K562 (cell line): Measurements from ENCODE around the gene CPTP. TPM values are rescaled to one million over a fixed set of nuclear protein-coding genes. Genes with fewer than 3 reads are reported as not detected.

Experiments
- ATAC-seq: fragments of 200-7000 bp; cut with Tn5 transposase; 3 replicates; pipeline ENCODE4 v1.9.1; 2020; ENCODE audit warnings: moderate library complexity
- BruUV-seq: library from RNA; stranded (reverse); fragments of 400-500 nt; replicated peaks from 2 replicates; lab custom pipeline; 2021; lab: Mats Ljungman, UMichigan
- CTCF ChIA-PET: fragments of 300-600 bp; formaldehyde crosslinking; extraction: SDS; loops from one replicate; lab custom pipeline; 2021; ENCODE audit warnings: low intra/inter-chr PET ratio; lab: Yijun Ruan, JAX
- POLR2A ChIA-PET: fragments of 300-600, 350-650 bp; sonication (Branson Sonifier 250); formaldehyde crosslinking; extraction: SDS; loops from one replicate; lab custom pipeline; 2021; ENCODE audit warnings: antibody characterized with exemption, inconsistent platforms; lab: Yijun Ruan, JAX
- DNase-seq, 4 experiments: peaks; one replicate each; pipeline versions ENCODE4 v3.0.0 to v3.0.0-alpha.2; 2011 to 2018; ENCODE audit warnings: low spot score in 3 of 4, mixed read lengths in 3 of 4; ENCODE audit errors: extremely low read depth in 1 of 4
- FAIRE-seq: peaks from 2 replicates; lab custom pipeline; 2011; peaks lifted over from hg19 to GRCh38; lab: Jason Lieb, UNC
- H2AFZ ChIP-seq: 2 replicates; pipeline ENCODE4 v1.6.0; 2011; ENCODE audit warnings: low read depth, low read length, control low read depth, inconsistent platforms
- H3K27ac ChIP-seq: fragments of 200-600 bp; 3 replicates; pipeline ENCODE4 v1.8.0; 2011; ENCODE audit warnings: low read depth, mild to moderate bottlenecking, control low read depth, inconsistent platforms, low read length, moderate library complexity, mixed read lengths; ENCODE audit errors: extremely low read depth
- H3K27me3 ChIP-seq, 2 experiments: fragments of 300-600 bp in 1 of 2; 2 replicates in 1 of 2; 3 replicates in 1 of 2; pipeline versions ENCODE4 v1.6.0 to v1.8.0; 2011; ENCODE audit warnings: inconsistent platforms in 2 of 2, low read length in 2 of 2, mild to moderate bottlenecking in 1 of 2, mixed read lengths in 1 of 2, moderate library complexity in 1 of 2; ENCODE audit not compliant: control insufficient read depth in 2 of 2, insufficient read depth in 2 of 2
- H3K36me3 ChIP-seq: fragments of 300-600 bp; 3 replicates; pipeline ENCODE4 v1.8.0; 2011; ENCODE audit warnings: mild to moderate bottlenecking, low read length, inconsistent platforms; ENCODE audit not compliant: control insufficient read depth, insufficient read depth
- H3K4me1 ChIP-seq, 2 experiments: fragments of 200-600 bp in 1 of 2; replicated peaks in 1 of 2; 2 replicates in 1 of 2; 3 replicates in 1 of 2; pipeline versions ENCODE4 v1.5.1 to v1.8.0; 2011; ENCODE audit warnings: inconsistent platforms in 2 of 2, low read length in 2 of 2, mild to moderate bottlenecking in 1 of 2, mixed read lengths in 1 of 2, moderate library complexity in 1 of 2; ENCODE audit not compliant: control insufficient read depth in 2 of 2, insufficient read depth in 2 of 2
- H3K4me2 ChIP-seq: 2 replicates; pipeline ENCODE4 v1.6.1; 2011; ENCODE audit warnings: low read length, control low read depth, inconsistent platforms, mixed read lengths; ENCODE audit not compliant: insufficient read depth
- H3K4me3 ChIP-seq: fragments of 200-600 bp; sonication (generic), shearing (Covaris generic); 2 replicates; pipeline ENCODE4 v1.5.1; 2016; ENCODE audit warnings: control low read depth, inconsistent platforms
- H3K79me2 ChIP-seq: fragments of 200-600 bp; 3 replicates; pipeline ENCODE4 v1.8.0; 2011; ENCODE audit warnings: low read length, inconsistent platforms; ENCODE audit not compliant: control insufficient read depth, insufficient read depth
- H3K9ac ChIP-seq, 2 experiments: 2 replicates each; pipeline versions ENCODE4 v1.6.0 to v1.6.1; 2011; ENCODE audit warnings: low read depth in 2 of 2, low read length in 2 of 2, control low read depth in 1 of 2, inconsistent platforms in 1 of 2, mild to moderate bottlenecking in 1 of 2, mixed read lengths in 1 of 2; ENCODE audit not compliant: insufficient read depth in 1 of 2
- H3K9me1 ChIP-seq: one replicate; pipeline ENCODE4 v1.6.0; 2011; ENCODE audit warnings: inconsistent platforms, mild to moderate bottlenecking, low read length, moderate library complexity; ENCODE audit not compliant: control insufficient read depth, insufficient read depth
- H3K9me3 ChIP-seq: replicated peaks from 2 replicates; pipeline ENCODE4 v1.5.1; 2011; ENCODE audit warnings: low read depth, low read length, inconsistent platforms; ENCODE audit not compliant: control insufficient read depth, insufficient read depth
- H4K20me1 ChIP-seq: replicated peaks from 2 replicates; pipeline ENCODE4 v1.6.1; 2011; ENCODE audit warnings: low read length, inconsistent platforms, mixed read lengths; ENCODE audit not compliant: control insufficient read depth, insufficient read depth
- FIP1L1 ChIP-seq: fragments of 200-400 bp; formaldehyde crosslinking; IDR thresholded peaks from 2 replicates; pipeline ENCODE4 v1.6.1; 2018; ENCODE audit warnings: mild to moderate bottlenecking, low read depth, low read length; ENCODE audit not compliant: poor library complexity, severe bottlenecking
- POLR2G ChIP-seq: fragments of 200-400 bp; formaldehyde crosslinking; IDR thresholded peaks from 2 replicates; pipeline ENCODE4 v1.6.1; 2017; ENCODE audit warnings: low read depth, mild to moderate bottlenecking, antibody characterized with exemption, low read length, moderate library complexity
- ZNF121 ChIP-seq: sonication (generic); formaldehyde crosslinking; conservative IDR thresholded peaks from 2 replicates; pipeline ENCODE4 v1.8.0; 2022; ENCODE audit warnings: missing genetic modification reagents
- WGBS: fragments of 100-300 bp; shearing (Covaris generic); methylation state at CpG from one replicate; pipeline ENCODE4 v1.1.6; 2016; ENCODE audit warnings: low coverage, mixed read lengths; ENCODE audit not compliant: insufficient coverage; ENCODE audit errors: missing lambda C conversion rate; 5-methylcytosine and 5-hydroxymethylcytosine counted together
- in situ Hi-C: fragments of 300-500 bp; cut with MboI; formaldehyde crosslinking; loops from 4 replicates; pipeline ENCODE4 v1.15.0; 2018; ENCODE audit warnings: inconsistent platforms, mixed read lengths
- intact Hi-C: fragments of 100-400 bp; cut with micrococcal nuclease; formaldehyde crosslinking; loops from 2 replicates; pipeline ENCODE4 v1.14.2; 2022
- polyA plus RNA-seq, 8 experiments: library from polyadenylated mRNA; depleted of rRNA in 4 of 8; stranded (reverse) in 5 of 8; unstranded in 3 of 8; fragments of >200 nt; fragmentation: Nextera tagmentation in 2 of 8; fragmentation: Illumina TruSeq in 1 of 8; extraction: Ambion mirVana in 2 of 8; extraction: Trizol in 1 of 8; gene quantifications; 2 replicates each; pipeline versions ENCODE4 v1.2.1 to v1.2.3, GENCODE V29; 2011 to 2014; ENCODE audit warnings: inconsistent platforms in 1 of 8, missing spikeins in 1 of 8
- total RNA-seq, 7 experiments: library from RNA; depleted of rRNA in 6 of 7; stranded (reverse); fragments of >200 nt in 6 of 7; fragmentation: Illumina TruSeq in 2 of 7; extraction: Trizol in 2 of 7; gene quantifications; 2 replicates each; pipeline versions ENCODE4 v1.2.1 to v1.2.3, GENCODE V29; 2011 to 2021; ENCODE audit warnings: low replicate concordance in 1 of 7

CPTP gene
- total and polyA plus RNA-seq, 9 of the 15 experiments (the other 6 are each of a cell fraction or from before 2014, with no cell fraction given) = 0.11 to 25.8 (median 3.5) TPM

GRCh38 chr1:1295154-1295923 lies 29.3 kb upstream of the CPTP start:
- Histone ChIP-seq H3K4me3 (no peak overlapping the region), H4K20me1 (peaks cover 19% of the 10 kb centered on the region; the same call in 1 of the 2 replicates), H2AFZ (no peak overlapping the region), H3K4me1 (peaks cover 5 to 84% of the 10 kb centered on the region in 2 experiments; a peak in 3 of 5 replicates), H3K36me3 (peaks cover 17% of the 10 kb centered on the region; the same call in 1 of the 3 replicates), H3K9me1 (peaks cover 21% of the 10 kb centered on the region), H3K9me3 (no peaks in the 10 kb centered on the region), H3K27me3 (no peaks in the 10 kb centered on the region), H3K27ac (no peak overlapping the region), H3K9ac (peak overlapping the region in 1 of 2 experiments; percentile 64; a peak in 2 of 4 replicates), H3K79me2 (no peaks in the 10 kb centered on the region), H3K4me2 (no peak overlapping the region)
- no peak for FAIRE-seq
- POLR2A ChIA-PET = interaction anchor here (0.8 to 1.2 kb wide), 2 partner anchors 10 to 76 kb away, joined by 3 read pairs; no protein-coding TSS in a partner anchor
- 93% methylated on average over 33 of the region's 35 CpGs for WGBS
- in situ Hi-C loops = no loop called here
- BruUV-seq = no TSS peak
- no peak for ATAC-seq
- DNase-seq = no peak
- CTCF ChIA-PET = no interaction called here
- TF ChIP-seq FIP1L1 = peak; percentile 20
- no peak for TF ChIP-seq ZNF121 (CRISPR knock-in tag)
- TF ChIP-seq POLR2G = peak; percentile 65
- intact Hi-C loops = loop anchor here (10.0 kb wide), 1 partner anchor 311 kb away; the partner anchor contains the start of gene PERM1
